Activated CD4-positive, alpha-beta T cell treated with anti-CD3 and anti-CD28 coated beads, Interleukin-2, amount 10 ng/mL, durations not matched to agents 7 days and 5 days (primary cell): ENCODE data around the gene FHIT. TPM values are rescaled to one million over a fixed set of nuclear protein-coding genes. Genes with fewer than 3 reads are reported as not detected.

Experiments
- CTCF ChIA-PET: fragments of 350-600 bp; sonication (Branson Sonifier 250); formaldehyde crosslinking; loops from one replicate; lab custom pipeline; 2021; ENCODE audit warnings: antibody characterized with exemption; lab: Charles Lee
- POLR2A ChIA-PET: fragments of 350-600 bp; sonication (Branson Sonifier 250); formaldehyde crosslinking; loops from one replicate; lab custom pipeline; 2021; ENCODE audit warnings: antibody characterized with exemption; lab: Charles Lee
- DNase-seq: peaks from one replicate; pipeline ENCODE4 v3.0.0-alpha.2; 2020
- H3K27ac Mint-ChIP-seq: one replicate; pipeline ENCODE4 v1.8.0; 2021; ENCODE audit warnings: mild to moderate bottlenecking, moderate library complexity, mixed read lengths
- H3K27me3 Mint-ChIP-seq: one replicate; pipeline ENCODE4 v1.8.0; 2021; ENCODE audit warnings: mixed read lengths
- H3K36me3 Mint-ChIP-seq: one replicate; pipeline ENCODE4 v1.8.0; 2021; ENCODE audit warnings: low read depth, mixed read lengths
- H3K4me1 Mint-ChIP-seq: one replicate; pipeline ENCODE4 v1.8.0; 2021; ENCODE audit warnings: mixed read lengths
- H3K4me3 Mint-ChIP-seq: one replicate; pipeline ENCODE4 v1.8.0; 2021; ENCODE audit warnings: mild to moderate bottlenecking, moderate library complexity, mixed read lengths
- H3K9me3 Mint-ChIP-seq: one replicate; pipeline ENCODE4 v1.8.0; 2021; ENCODE audit warnings: mixed read lengths
- total RNA-seq, 2 experiments: library from RNA; stranded (reverse); gene quantifications; one replicate each; pipeline ENCODE4 v1.2.3, GENCODE V29; 2021

The FHIT gene
- total RNA-seq, 2 experiments from 2014 or later: 39.4 to 41.2 TPM

GRCh38 chr3:60523536-60523935 lies 727.7 kb downstream of the FHIT start:
- Mint-ChIP-seq H3K4me1 (no peaks in the 10 kb centered on the region), H3K9me3 (peaks cover 10% of the 10 kb centered on the region), H3K36me3 (no peaks in the 10 kb centered on the region), H3K27me3 (no peaks in the 10 kb centered on the region), H3K27ac (no peak overlapping the region), H3K4me3 (no peak overlapping the region)
- ChIA-PET CTCF (interaction anchor here (1.4 kb wide), 1 partner anchor 8 kb away, joined by 4 read pairs; no protein-coding TSS in a partner anchor), POLR2A (no interaction called here)
- no peak for DNase-seq

GRCh38 chr3:60517134-60517533 lies 734.1 kb downstream of the FHIT start:
- H3K36me3 Mint-ChIP-seq: no peaks in the 10 kb centered on the region
- no peak for DNase-seq
- no peaks in the 10 kb centered on the region for H3K4me1 Mint-ChIP-seq
- H3K27me3 Mint-ChIP-seq: no peaks in the 10 kb centered on the region
- POLR2A ChIA-PET: no interaction called here
- peaks cover 7% of the 10 kb centered on the region for H3K9me3 Mint-ChIP-seq
- CTCF ChIA-PET: no interaction called here
- H3K4me3 Mint-ChIP-seq: no peak overlapping the region
- no peak overlapping the region for H3K27ac Mint-ChIP-seq

GRCh38 chr3:60514866-60515265 lies 736.4 kb downstream of the FHIT start:
- Mint-ChIP-seq H3K9me3 (no peaks in the 10 kb centered on the region), H3K36me3 (no peaks in the 10 kb centered on the region), H3K4me1 (no peaks in the 10 kb centered on the region), H3K27me3 (no peaks in the 10 kb centered on the region), H3K4me3 (no peak overlapping the region), H3K27ac (no peak overlapping the region)
- POLR2A ChIA-PET: no interaction called here
- CTCF ChIA-PET: interaction anchor here (1.2 to 1.5 kb wide), 2 partner anchors 9 to 166 kb away, joined by 3 to 4 read pairs; no protein-coding TSS in a partner anchor
- no peak for DNase-seq

DNA sequence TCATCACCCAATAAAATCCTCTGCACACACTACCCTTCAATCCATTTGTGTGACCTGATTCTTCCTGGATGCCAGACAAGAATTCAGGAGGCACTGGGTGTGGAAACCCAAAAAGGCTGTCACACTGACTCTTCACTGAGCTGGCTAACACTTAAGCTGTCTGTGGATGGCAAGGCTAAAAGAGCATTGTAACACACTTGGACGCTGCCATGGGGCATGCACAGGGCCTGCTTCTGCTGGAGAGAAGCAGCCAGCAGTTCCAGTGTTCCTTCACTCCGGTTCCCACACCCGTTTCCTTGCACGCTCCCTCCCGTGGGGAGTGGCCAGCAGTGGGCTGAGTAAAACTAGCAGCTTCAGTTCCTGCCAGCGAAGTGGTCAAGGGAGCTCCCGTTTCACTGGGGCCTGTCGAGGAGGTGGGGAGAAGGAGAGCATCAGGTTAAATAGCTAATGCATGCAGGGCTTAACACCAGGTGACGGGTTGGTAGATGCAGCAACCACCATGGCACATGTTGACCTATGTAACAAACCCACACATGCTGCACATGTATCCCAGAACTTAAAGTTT lies 737.1 kb downstream of the FHIT start:
- Mint-ChIP-seq H3K27me3 (no peaks in the 10 kb centered on the region), H3K4me1 (no peaks in the 10 kb centered on the region), H3K27ac (no peak overlapping the region), H3K4me3 (no peak overlapping the region), H3K36me3 (no peaks in the 10 kb centered on the region), H3K9me3 (no peaks in the 10 kb centered on the region)
- ChIA-PET POLR2A (no interaction called here), CTCF (interaction anchor here (1.0 kb wide), 1 partner anchor 12 kb away, joined by 5 read pairs; no protein-coding TSS in a partner anchor)
- DNase-seq: no peak

GRCh38 chr3:60513241-60513640 lies 738.0 kb downstream of the FHIT start:
- ChIA-PET CTCF (no interaction called here), POLR2A (no interaction called here)
- no peaks in the 10 kb centered on the region for H3K36me3 Mint-ChIP-seq
- H3K4me3 Mint-ChIP-seq: no peak overlapping the region
- H3K27me3 Mint-ChIP-seq: no peaks in the 10 kb centered on the region
- DNase-seq: no peak
- no peaks in the 10 kb centered on the region for H3K4me1 Mint-ChIP-seq
- no peak overlapping the region for H3K27ac Mint-ChIP-seq
- H3K9me3 Mint-ChIP-seq: no peaks in the 10 kb centered on the region

- POLR2A ChIA-PET: no interaction called here
- no peaks in the 10 kb centered on the region for H3K36me3 Mint-ChIP-seq
- H3K27me3 Mint-ChIP-seq: no peaks in the 10 kb centered on the region
- peaks cover 2% of the 10 kb centered on the region for H3K9me3 Mint-ChIP-seq
- no peak overlapping the region for H3K27ac Mint-ChIP-seq
- CTCF ChIA-PET: no interaction called here
- no peak overlapping the region for H3K4me3 Mint-ChIP-seq
- DNase-seq: no peak
- H3K4me1 Mint-ChIP-seq: no peaks in the 10 kb centered on the region
Observed at GRCh38 chr3:60512506-60512905, 738.7 kb downstream of the FHIT start.

GRCh38 chr3:60509471-60509870 lies 741.8 kb downstream of the FHIT start:
- Mint-ChIP-seq H3K27me3 (no peaks in the 10 kb centered on the region), H3K4me1 (no peaks in the 10 kb centered on the region), H3K9me3 (peaks cover 7% of the 10 kb centered on the region), H3K27ac (no peak overlapping the region), H3K4me3 (no peak overlapping the region), H3K36me3 (no peaks in the 10 kb centered on the region)
- DNase-seq: no peak
- POLR2A ChIA-PET: no interaction called here
- CTCF ChIA-PET: no interaction called here

DNA sequence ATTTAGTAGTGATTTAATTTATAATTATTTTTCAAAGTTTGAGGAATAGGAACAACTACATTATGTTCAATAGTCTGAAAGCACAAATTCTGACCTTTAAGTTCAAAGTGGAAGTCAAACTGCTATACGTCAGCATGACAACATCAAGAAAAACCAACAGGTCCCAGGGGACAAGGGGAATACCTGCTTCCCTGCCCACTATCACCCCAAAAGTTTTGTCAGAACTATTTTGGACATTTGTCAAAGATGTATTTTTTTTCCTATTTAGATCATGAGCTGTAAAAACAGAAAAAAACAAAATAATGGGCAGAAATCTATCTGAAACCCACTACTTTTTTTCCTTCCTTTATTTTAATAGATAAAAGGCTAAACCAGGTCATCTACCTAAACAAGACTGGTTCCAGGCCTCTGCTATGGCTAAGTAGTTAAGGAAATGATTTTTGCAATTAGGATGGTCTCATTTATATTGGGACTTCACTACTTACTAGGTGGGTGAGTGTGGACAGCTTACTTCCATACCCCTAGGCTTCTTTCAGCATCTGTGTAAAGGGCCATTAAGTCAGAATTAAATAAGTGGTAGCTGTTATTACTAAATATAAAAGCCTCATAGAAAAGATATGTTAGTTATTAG lies 746.3 kb downstream of the FHIT start:
- Mint-ChIP-seq H3K27me3 (no peaks in the 10 kb centered on the region), H3K4me1 (no peaks in the 10 kb centered on the region), H3K4me3 (no peak overlapping the region), H3K9me3 (peaks cover 10% of the 10 kb centered on the region), H3K36me3 (no peaks in the 10 kb centered on the region), H3K27ac (no peak overlapping the region)
- POLR2A ChIA-PET: no interaction called here
- no peak for DNase-seq
- CTCF ChIA-PET: no interaction called here

DNA sequence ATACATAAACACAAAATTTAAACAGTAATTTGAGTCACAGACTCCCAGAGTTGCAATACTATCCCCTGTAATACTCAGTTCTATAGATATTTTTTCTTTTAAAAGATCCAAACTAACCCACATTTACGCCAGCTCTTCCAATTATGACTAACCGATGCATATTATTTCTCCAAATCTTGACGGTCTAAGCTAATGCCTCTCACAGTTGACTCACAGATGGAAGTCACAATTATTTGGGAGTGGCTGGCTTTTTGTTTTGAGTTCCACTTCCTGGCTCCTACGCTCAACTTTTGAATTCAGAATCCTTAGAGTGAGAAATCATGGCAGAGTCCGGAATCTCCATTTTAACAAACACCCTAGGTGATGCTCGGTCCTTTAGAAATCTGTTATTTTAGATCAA lies 749.9 kb downstream of the FHIT start:
- DNase-seq: no peak
- Mint-ChIP-seq H3K27me3 (no peaks in the 10 kb centered on the region), H3K27ac (no peak overlapping the region), H3K4me1 (no peaks in the 10 kb centered on the region), H3K9me3 (peaks cover 8% of the 10 kb centered on the region), H3K36me3 (no peaks in the 10 kb centered on the region), H3K4me3 (no peak overlapping the region)
- ChIA-PET CTCF (interaction anchor here (1.8 kb wide), 1 partner anchor 13 kb away, joined by 5 read pairs; no protein-coding TSS in a partner anchor), POLR2A (no interaction called here)

GRCh38 chr3:60497902-60498301 lies 753.4 kb downstream of the FHIT start:
- H3K4me1 Mint-ChIP-seq: no peaks in the 10 kb centered on the region
- H3K36me3 Mint-ChIP-seq: no peaks in the 10 kb centered on the region
- no peak overlapping the region for H3K4me3 Mint-ChIP-seq
- CTCF ChIA-PET: interaction anchor here (1.1 kb wide), 1 partner anchor 11 kb away, joined by 3 read pairs; no protein-coding TSS in a partner anchor
- DNase-seq: no peak
- no peak overlapping the region for H3K27ac Mint-ChIP-seq
- POLR2A ChIA-PET: no interaction called here
- H3K27me3 Mint-ChIP-seq: no peaks in the 10 kb centered on the region
- H3K9me3 Mint-ChIP-seq: peaks cover 10% of the 10 kb centered on the region

DNA sequence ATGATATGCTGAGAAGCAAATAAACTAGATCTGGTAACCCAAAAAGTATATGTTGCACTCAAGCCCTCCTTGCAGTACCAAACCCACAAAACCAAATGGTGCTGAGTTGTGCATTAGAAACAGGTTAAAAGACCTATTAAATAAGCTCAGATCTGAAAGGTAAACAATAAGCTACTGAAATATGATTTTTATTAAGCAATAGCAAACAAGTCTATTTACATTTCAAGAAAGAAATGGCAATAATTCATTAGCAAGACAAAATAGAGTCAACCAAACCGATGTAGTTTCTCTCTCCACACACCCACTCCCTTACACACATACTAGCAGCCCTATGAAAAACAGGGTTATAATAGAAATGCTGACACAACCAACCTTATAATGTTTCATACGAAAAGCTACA lies 760.3 kb downstream of the FHIT start:
- Mint-ChIP-seq H3K27me3 (no peaks in the 10 kb centered on the region), H3K4me3 (no peak overlapping the region), H3K9me3 (peaks cover 4% of the 10 kb centered on the region), H3K27ac (no peak overlapping the region), H3K36me3 (no peaks in the 10 kb centered on the region), H3K4me1 (no peaks in the 10 kb centered on the region)
- CTCF ChIA-PET: no interaction called here
- POLR2A ChIA-PET: no interaction called here
- no peak for DNase-seq

GRCh38 chr3:60475096-60475495 lies 776.2 kb downstream of the FHIT start:
- CTCF ChIA-PET: no interaction called here
- Mint-ChIP-seq H3K9me3 (peaks cover 2% of the 10 kb centered on the region), H3K4me3 (no peak overlapping the region), H3K27ac (no peak overlapping the region), H3K4me1 (no peaks in the 10 kb centered on the region), H3K27me3 (no peaks in the 10 kb centered on the region), H3K36me3 (no peaks in the 10 kb centered on the region)
- no peak for DNase-seq
- POLR2A ChIA-PET: no interaction called here

- no peaks in the 10 kb centered on the region for H3K4me1 Mint-ChIP-seq
- H3K9me3 Mint-ChIP-seq: peaks cover 18% of the 10 kb centered on the region
- no peaks in the 10 kb centered on the region for H3K27me3 Mint-ChIP-seq
- no peak overlapping the region for H3K27ac Mint-ChIP-seq
- H3K36me3 Mint-ChIP-seq: no peaks in the 10 kb centered on the region
- POLR2A ChIA-PET: no interaction called here
- DNase-seq: no peak
- CTCF ChIA-PET: no interaction called here
- no peak overlapping the region for H3K4me3 Mint-ChIP-seq
Observed at GRCh38 chr3:60469481-60469880, 781.8 kb downstream of the FHIT start.

GRCh38 chr3:60463685-60464084 lies 787.6 kb downstream of the FHIT start:
- DNase-seq: no peak
- H3K27me3 Mint-ChIP-seq: no peaks in the 10 kb centered on the region
- H3K36me3 Mint-ChIP-seq: no peaks in the 10 kb centered on the region
- no peak overlapping the region for H3K4me3 Mint-ChIP-seq
- H3K4me1 Mint-ChIP-seq: no peaks in the 10 kb centered on the region
- H3K9me3 Mint-ChIP-seq: peaks cover 13% of the 10 kb centered on the region
- H3K27ac Mint-ChIP-seq: no peak overlapping the region
- ChIA-PET CTCF (no interaction called here), POLR2A (no interaction called here)
